Natural killer cell (primary cell): ENCODE data around the gene KRTCAP2. TPM values are rescaled to one million over a fixed set of nuclear protein-coding genes. Genes with fewer than 3 reads are reported as not detected.

Experiments
- ATAC-seq, 3 donors: fragments of 150-1000 bp in 2 of 3; fragments of 200-7000 bp in 1 of 3; cut with Tn5 transposase; 1 replicate in 1 of 3; 2 replicates in 2 of 3; pipeline ENCODE4 v1.10.0; 2021; ENCODE audit warnings: mild to moderate bottlenecking in 2 of 3, moderate library complexity in 2 of 3
- DNase-seq, 2 donors: peaks; one replicate each; pipeline versions ENCODE4 v3.0.0 to v3.0.0-alpha.2; 2013 to 2021; ENCODE audit warnings: mixed read lengths in 1 of 2
- H3K27ac ChIP-seq: one replicate; pipeline ENCODE4 v1.5.1; 2013; ENCODE audit warnings: mild to moderate bottlenecking, low read length
- H3K27me3 ChIP-seq: one replicate; pipeline ENCODE4 v1.6.1; 2013; ENCODE audit warnings: low read length; ENCODE audit not compliant: control insufficient read depth, insufficient read depth
- H3K36me3 ChIP-seq: one replicate; pipeline ENCODE4 v1.6.1; 2013; ENCODE audit warnings: low read length; ENCODE audit not compliant: control insufficient read depth, insufficient read depth
- H3K4me1 ChIP-seq: one replicate; pipeline ENCODE4 v1.6.1; 2013; ENCODE audit warnings: low read length; ENCODE audit not compliant: control insufficient read depth, insufficient read depth
- H3K4me3 ChIP-seq: one replicate; pipeline ENCODE4 v1.5.1; 2013; ENCODE audit warnings: low read length
- H3K9me3 ChIP-seq: one replicate; pipeline ENCODE4 v1.6.1; 2013; ENCODE audit warnings: low read length; ENCODE audit not compliant: control insufficient read depth, insufficient read depth
- H3K27ac Mint-ChIP-seq, 2 donors: one replicate each; pipeline ENCODE4 v1.8.0; 2022; ENCODE audit warnings: mild to moderate bottlenecking in 2 of 2, mixed read lengths in 2 of 2, moderate library complexity in 1 of 2
- H3K27me3 Mint-ChIP-seq, 2 donors: one replicate each; pipeline ENCODE4 v1.8.0; 2022; ENCODE audit warnings: low read depth in 2 of 2, mixed read lengths in 2 of 2
- H3K36me3 Mint-ChIP-seq: one replicate; pipeline ENCODE4 v1.8.0; 2022; ENCODE audit warnings: mixed read lengths
- H3K4me1 Mint-ChIP-seq, 2 donors: one replicate each; pipeline ENCODE4 v1.8.0; 2022; ENCODE audit warnings: mixed read lengths in 2 of 2
- H3K4me3 Mint-ChIP-seq: one replicate; pipeline ENCODE4 v1.8.0; 2022; ENCODE audit warnings: mild to moderate bottlenecking, moderate library complexity, mixed read lengths
- H3K9me3 Mint-ChIP-seq, 2 donors: one replicate each; pipeline ENCODE4 v1.8.0; 2022; ENCODE audit warnings: mixed read lengths in 2 of 2
- WGBS: methylation state at CpG from one replicate; pipeline ENCODE4 v1.1.7; 2013; ENCODE audit warnings: missing lambda C conversion rate; ENCODE audit not compliant: insufficient coverage; 5-methylcytosine and 5-hydroxymethylcytosine counted together
- intact Hi-C: fragments of 100-400 bp; cut with micrococcal nuclease; formaldehyde crosslinking; loops from one replicate; pipeline ENCODE4 v1.14.2; 2022
- total RNA-seq, 4 donors: library from RNA; stranded (reverse); fragments of 120-200 nt in 1 of 4; gene quantifications; one replicate each; pipeline versions ENCODE4 v1.2.3 to v1.2.4, GENCODE V29; 2013 to 2022
- TF ChIP-seq, protein P1 (sequence below): fragments of 200-600 bp; IDR thresholded peaks from one replicate; pipeline ENCODE4 v1.8.0; 2022; ENCODE audit warnings: antibody characterized with exemption

Gene KRTCAP2
- total RNA-seq, 3 donors from 2014 or later (not counting 1 experiment from before 2014, with no cell fraction given) = 95.3 to 113 (median 104) TPM

DNA sequence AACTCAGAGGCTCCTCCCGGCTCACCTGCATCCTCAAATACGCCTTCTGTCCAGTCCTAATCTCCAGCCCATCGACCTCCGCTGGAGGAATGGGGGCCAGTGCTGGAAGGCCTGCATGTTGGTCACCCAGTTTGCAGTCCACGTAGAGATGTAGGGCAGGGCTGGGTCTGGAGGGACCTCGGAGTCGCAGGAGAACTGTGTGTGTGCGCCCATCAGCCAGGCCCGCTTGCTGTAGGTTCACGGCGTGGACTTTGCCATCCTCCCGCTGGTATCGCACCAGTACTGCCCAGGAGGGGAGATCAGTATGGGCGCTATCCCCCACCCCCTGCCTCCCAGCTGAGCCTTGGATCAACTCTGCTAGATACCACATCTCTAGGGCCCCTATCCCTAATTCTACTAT is 31.9 kb upstream of the KRTCAP2 start:
- Histone ChIP-seq H3K9me3 (no peaks in the 10 kb centered on the region), H3K27ac (no peak overlapping the region), H3K4me1 (peaks cover 26% of the 10 kb centered on the region), H3K36me3 (no peaks in the 10 kb centered on the region), H3K4me3 (no peak overlapping the region), H3K27me3 (no peaks in the 10 kb centered on the region)
- Mint-ChIP-seq H3K4me3 (no peak overlapping the region), H3K9me3 (no peaks in the 10 kb centered on the region), H3K4me1 (peaks cover 25 to 28% of the 10 kb centered on the region in 2 donors), H3K36me3 (no peaks in the 10 kb centered on the region), H3K27ac (no peak overlapping the region), H3K27me3 (no peaks in the 10 kb centered on the region)
- intact Hi-C loops = loop anchor here (5.0 kb wide), 1 partner anchor 387 kb away; no protein-coding TSS in a partner anchor
- ATAC-seq (no peak), DNase-seq (no peak)
- 93% methylated on average over 14 of the region's 14 CpGs for WGBS
- TF ChIP-seq, protein P1, sequence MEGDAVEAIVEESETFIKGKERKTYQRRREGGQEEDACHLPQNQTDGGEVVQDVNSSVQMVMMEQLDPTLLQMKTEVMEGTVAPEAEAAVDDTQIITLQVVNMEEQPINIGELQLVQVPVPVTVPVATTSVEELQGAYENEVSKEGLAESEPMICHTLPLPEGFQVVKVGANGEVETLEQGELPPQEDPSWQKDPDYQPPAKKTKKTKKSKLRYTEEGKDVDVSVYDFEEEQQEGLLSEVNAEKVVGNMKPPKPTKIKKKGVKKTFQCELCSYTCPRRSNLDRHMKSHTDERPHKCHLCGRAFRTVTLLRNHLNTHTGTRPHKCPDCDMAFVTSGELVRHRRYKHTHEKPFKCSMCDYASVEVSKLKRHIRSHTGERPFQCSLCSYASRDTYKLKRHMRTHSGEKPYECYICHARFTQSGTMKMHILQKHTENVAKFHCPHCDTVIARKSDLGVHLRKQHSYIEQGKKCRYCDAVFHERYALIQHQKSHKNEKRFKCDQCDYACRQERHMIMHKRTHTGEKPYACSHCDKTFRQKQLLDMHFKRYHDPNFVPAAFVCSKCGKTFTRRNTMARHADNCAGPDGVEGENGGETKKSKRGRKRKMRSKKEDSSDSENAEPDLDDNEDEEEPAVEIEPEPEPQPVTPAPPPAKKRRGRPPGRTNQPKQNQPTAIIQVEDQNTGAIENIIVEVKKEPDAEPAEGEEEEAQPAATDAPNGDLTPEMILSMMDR = no peak

- ATAC-seq (no peak), DNase-seq (no peak)
- Histone ChIP-seq H3K36me3 (no peaks in the 10 kb centered on the region), H3K9me3 (no peaks in the 10 kb centered on the region), H3K27ac (no peak overlapping the region), H3K4me3 (no peak overlapping the region), H3K27me3 (no peaks in the 10 kb centered on the region), H3K4me1 (peaks cover 12% of the 10 kb centered on the region)
- Mint-ChIP-seq H3K4me3 (no peak overlapping the region), H3K4me1 (peaks cover 10 to 13% of the 10 kb centered on the region in 2 donors), H3K36me3 (no peaks in the 10 kb centered on the region), H3K27ac (no peak overlapping the region), H3K9me3 (no peaks in the 10 kb centered on the region), H3K27me3 (no peaks in the 10 kb centered on the region)
- WGBS = 93% methylated on average over 19 of the region's 19 CpGs
- intact Hi-C loops = no loop called here
- TF ChIP-seq, protein P1 = no peak
Observed at GRCh38 chr1:155202731-155203515, 29.8 kb upstream of the KRTCAP2 start.

DNA sequence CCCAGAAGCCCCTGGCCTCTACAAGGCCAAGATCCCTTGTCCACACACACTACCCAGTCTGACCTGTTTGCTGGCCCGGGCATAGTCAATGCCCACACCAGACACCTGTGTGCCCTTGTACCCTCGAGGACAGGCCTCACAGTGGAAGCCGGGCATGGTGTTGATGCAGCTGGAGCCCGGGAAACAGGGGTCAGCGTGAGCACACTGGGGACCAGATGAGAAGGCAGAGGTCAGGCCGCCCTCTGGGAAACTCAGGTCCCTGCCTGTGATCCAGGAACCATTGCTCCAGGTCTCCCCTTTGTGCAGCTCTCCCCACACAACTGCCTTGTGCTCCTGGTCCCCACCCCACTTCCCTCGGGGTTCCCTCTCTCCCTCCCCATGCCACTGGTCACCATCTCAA is 29.1 kb upstream of the KRTCAP2 start:
- TF ChIP-seq, protein P1 = no peak
- intact Hi-C loops = no loop called here
- no peak overlapping the region for H3K4me3 ChIP-seq
- WGBS = 92% methylated on average over 7 of the region's 7 CpGs
- H3K27me3 ChIP-seq = no peaks in the 10 kb centered on the region
- Mint-ChIP-seq H3K9me3 (no peaks in the 10 kb centered on the region), H3K4me3 (no peak overlapping the region), H3K27me3 (no peaks in the 10 kb centered on the region), H3K4me1 (peaks cover 5% of the 10 kb centered on the region in 2 donors), H3K36me3 (no peaks in the 10 kb centered on the region), H3K27ac (no peak overlapping the region)
- DNase-seq = no peak
- ATAC-seq = no peak
- H3K9me3 ChIP-seq = no peaks in the 10 kb centered on the region
- no peaks in the 10 kb centered on the region for H3K36me3 ChIP-seq
- no peak overlapping the region for H3K27ac ChIP-seq
- peaks cover 5% of the 10 kb centered on the region for H3K4me1 ChIP-seq

GRCh38 chr1:155200920-155201319 is 27.8 kb upstream of the KRTCAP2 start:
- no peaks in the 10 kb centered on the region for H3K27me3 ChIP-seq
- H3K4me1 ChIP-seq = no peaks in the 10 kb centered on the region
- no peak overlapping the region for H3K27ac ChIP-seq
- H3K27ac Mint-ChIP-seq = no peak overlapping the region
- DNase-seq = no peak
- H3K36me3 ChIP-seq = no peaks in the 10 kb centered on the region
- no peak overlapping the region for H3K4me3 ChIP-seq
- H3K36me3 Mint-ChIP-seq = no peaks in the 10 kb centered on the region
- no peaks in the 10 kb centered on the region for H3K9me3 Mint-ChIP-seq
- TF ChIP-seq, protein P1 = no peak
- intact Hi-C loops = no loop called here
- WGBS = 92% methylated on average over 5 of the region's 5 CpGs
- H3K4me3 Mint-ChIP-seq = no peak overlapping the region
- H3K9me3 ChIP-seq = no peaks in the 10 kb centered on the region
- H3K4me1 Mint-ChIP-seq = no peaks in the 10 kb centered on the region
- no peaks in the 10 kb centered on the region for H3K27me3 Mint-ChIP-seq
- no peak for ATAC-seq
